Subcutaneous adipose tissue (tissue), 4 donors: ENCODE data around the gene RASIP1. TPM values are rescaled to one million over a fixed set of nuclear protein-coding genes. Genes with fewer than 3 reads are reported as not detected.

Source experiments
- total RNA-seq, 4 donors: library from RNA; depleted of rRNA; stranded (reverse); fragments of >200 nt; gene quantifications; one replicate each; pipeline ENCODE4 v1.1.0, GENCODE V29; 2016
- TF ChIP-seq, protein P1 (sequence below): fragments of 450-650 bp; IDR thresholded peaks from one replicate; pipeline ENCODE4 v1.5.1; 2016; ENCODE audit warnings: low read depth, mild to moderate bottlenecking, control low read depth, antibody characterized with exemption, moderate library complexity

The RASIP1 gene
- total RNA-seq, 4 donors from 2014 or later: 4.1 to 38.1 (median 11.5) TPM

GRCh38 chr19:48698046-48698445 is 42.4 kb downstream of the RASIP1 start:
- TF ChIP-seq, protein P1, sequence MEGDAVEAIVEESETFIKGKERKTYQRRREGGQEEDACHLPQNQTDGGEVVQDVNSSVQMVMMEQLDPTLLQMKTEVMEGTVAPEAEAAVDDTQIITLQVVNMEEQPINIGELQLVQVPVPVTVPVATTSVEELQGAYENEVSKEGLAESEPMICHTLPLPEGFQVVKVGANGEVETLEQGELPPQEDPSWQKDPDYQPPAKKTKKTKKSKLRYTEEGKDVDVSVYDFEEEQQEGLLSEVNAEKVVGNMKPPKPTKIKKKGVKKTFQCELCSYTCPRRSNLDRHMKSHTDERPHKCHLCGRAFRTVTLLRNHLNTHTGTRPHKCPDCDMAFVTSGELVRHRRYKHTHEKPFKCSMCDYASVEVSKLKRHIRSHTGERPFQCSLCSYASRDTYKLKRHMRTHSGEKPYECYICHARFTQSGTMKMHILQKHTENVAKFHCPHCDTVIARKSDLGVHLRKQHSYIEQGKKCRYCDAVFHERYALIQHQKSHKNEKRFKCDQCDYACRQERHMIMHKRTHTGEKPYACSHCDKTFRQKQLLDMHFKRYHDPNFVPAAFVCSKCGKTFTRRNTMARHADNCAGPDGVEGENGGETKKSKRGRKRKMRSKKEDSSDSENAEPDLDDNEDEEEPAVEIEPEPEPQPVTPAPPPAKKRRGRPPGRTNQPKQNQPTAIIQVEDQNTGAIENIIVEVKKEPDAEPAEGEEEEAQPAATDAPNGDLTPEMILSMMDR: no peak

DNA sequence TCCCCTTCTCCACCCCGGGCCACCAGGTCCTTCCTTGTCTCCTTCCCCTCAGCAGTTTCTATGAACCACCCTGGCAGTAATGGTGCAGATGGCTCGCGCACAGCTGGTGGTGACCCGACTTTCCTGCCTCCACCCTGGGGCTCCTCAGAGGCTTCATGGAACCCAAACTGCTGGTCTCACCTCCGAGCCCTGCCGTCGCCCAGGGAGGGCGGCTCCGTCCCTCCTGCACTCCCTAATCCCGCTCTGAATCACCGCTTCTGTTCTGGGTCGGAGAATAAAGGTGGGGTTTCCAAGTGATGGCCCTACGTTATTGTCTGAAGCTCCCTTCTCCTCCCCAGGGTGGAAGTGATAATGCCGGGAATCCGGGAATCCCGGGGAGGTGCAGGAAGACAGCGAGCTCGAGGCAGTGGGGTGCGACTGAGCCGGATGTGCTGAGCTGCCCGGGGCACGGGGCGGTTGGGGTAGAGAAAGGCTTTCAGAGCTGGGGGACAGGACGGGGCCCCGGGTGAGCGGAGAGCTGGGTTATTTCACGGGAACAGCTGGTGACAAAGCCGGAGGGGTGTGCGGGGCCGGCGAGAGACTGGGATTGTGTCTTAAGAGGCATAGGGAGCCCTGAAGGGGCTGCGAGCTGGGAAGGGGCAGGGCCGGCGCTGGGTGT is 43.9 kb downstream of the RASIP1 start:
- TF ChIP-seq, protein P1: no peak

- TF ChIP-seq, protein P1: no peak
These were observed 44.6 kb downstream of the RASIP1 start, which contains the start of gene FUT2 for GRCh38 chr19:48695743-48696352. Gene FUT2 (plus strand): TSS chr19:48695971. CDS start chr19:48702957, 6,986 bp downstream.

- TF ChIP-seq, protein P1: no peak
These were observed 51.0 kb downstream of the RASIP1 start for GRCh38 chr19:48689449-48689848.

GRCh38 chr19:48687776-48688175 is 52.6 kb downstream of the RASIP1 start:
- TF ChIP-seq, protein P1: no peak

- TF ChIP-seq, protein P1: no peak
These were observed 54.3 kb downstream of the RASIP1 start for GRCh38 chr19:48686088-48686487.

GRCh38 chr19:48685583-48685982 is 54.8 kb downstream of the RASIP1 start:
- TF ChIP-seq, protein P1: no peak
